A673 (cell line): Measurements from ENCODE around the gene PKNOX2. TPM values are rescaled to one million over a fixed set of nuclear protein-coding genes. Genes with fewer than 3 reads are reported as not detected.
A peak's percentile ranks its signal among the peaks of the same experiment; 100 is the strongest.

Experiments
- BruUV-seq: library from RNA; stranded (reverse); fragments of 400-500 nt; replicated peaks from 2 replicates; lab custom pipeline; 2021; lab: Mats Ljungman, UMichigan
- CTCF ChIA-PET: fragments of 300-600 bp; sonication (Branson Sonifier 250); formaldehyde crosslinking; loops from one replicate; lab custom pipeline; 2022; ENCODE audit warnings: antibody characterized with exemption; lab: Charles Lee
- POLR2A ChIA-PET: fragments of 300-600 bp; sonication (Branson Sonifier 250); formaldehyde crosslinking; loops from one replicate; lab custom pipeline; 2022; ENCODE audit warnings: antibody characterized with exemption; ENCODE audit not compliant: low non-redundant PET; lab: Charles Lee
- DNase-seq: peaks from one replicate; pipeline ENCODE4 v3.0.0-alpha.2; 2015; ENCODE audit warnings: low spot score
- H3K27ac ChIP-seq: fragments of 200-600 bp; sonication (generic); 2 replicates; pipeline ENCODE4 v1.5.1; 2016; ENCODE audit warnings: mixed run types, low read depth, mild to moderate bottlenecking, mixed read lengths, antibody characterized with exemption, low read length; ENCODE audit not compliant: poor library complexity, severe bottlenecking
- H3K27me3 ChIP-seq: fragments of 200-600 bp; sonication (generic); replicated peaks from 2 replicates; pipeline ENCODE4 v1.6.1; 2017; ENCODE audit warnings: mixed run types, low read depth, mild to moderate bottlenecking, mixed read lengths, antibody characterized with exemption, low read length; ENCODE audit not compliant: insufficient read depth, poor library complexity
- H3K36me3 ChIP-seq: fragments of 200-600 bp; sonication (generic); 2 replicates; pipeline ENCODE4 v1.6.1; 2016; ENCODE audit warnings: mixed run types, mild to moderate bottlenecking, mixed read lengths, antibody characterized with exemption, low read length; ENCODE audit not compliant: insufficient read depth, poor library complexity, severe bottlenecking
- H3K4me1 ChIP-seq: fragments of 200-600 bp; sonication (generic); 2 replicates; pipeline ENCODE4 v1.6.1; 2017; ENCODE audit warnings: mixed run types, mild to moderate bottlenecking, mixed read lengths, antibody characterized with exemption, low read length; ENCODE audit not compliant: insufficient read depth, poor library complexity, severe bottlenecking
- H3K4me3 ChIP-seq: fragments of 200-600 bp; sonication (generic); 2 replicates; pipeline ENCODE4 v1.5.1; 2016; ENCODE audit warnings: low read depth, mixed run types, mild to moderate bottlenecking, mixed read lengths, low read length; ENCODE audit not compliant: poor library complexity, severe bottlenecking
- H3K9me3 ChIP-seq: fragments of 200-600 bp; sonication (generic); 2 replicates; pipeline ENCODE4 v1.6.1; 2016; ENCODE audit warnings: mixed run types, low read depth, mild to moderate bottlenecking, mixed read lengths, antibody characterized with exemption, low read length; ENCODE audit not compliant: poor library complexity, severe bottlenecking
- CTCF ChIP-seq: fragments of 300-800, 200-600 bp; sonication (generic); conservative IDR thresholded peaks from 2 replicates; pipeline ENCODE4 v1.5.1; 2017; ENCODE audit warnings: low read depth, mild to moderate bottlenecking, antibody characterized with exemption, low read length, moderate library complexity, mixed read lengths
- EZH2 ChIP-seq: fragments of 200-600 bp; sonication (generic); IDR thresholded peaks from 2 replicates; pipeline ENCODE4 v1.6.1; 2017; ENCODE audit warnings: borderline replicate concordance, low read depth, mild to moderate bottlenecking, mixed read lengths, antibody characterized with exemption, low read length; ENCODE audit not compliant: poor library complexity, severe bottlenecking
- intact Hi-C: fragments of 100-400 bp; cut with micrococcal nuclease; formaldehyde crosslinking; loops from one replicate; pipeline ENCODE4 v1.10.0; 2022; ENCODE audit not compliant: unreplicated experiment
- total RNA-seq: library from RNA; stranded (reverse); gene quantifications from 2 replicates; pipeline ENCODE4 v1.2.3, GENCODE V29; 2021

PKNOX2 gene
- total RNA-seq, 1 experiment from 2014 or later: 1.1 TPM

GRCh38 chr11:125451400-125452124 is 287.0 kb downstream of the PKNOX2 start:
- Histone ChIP-seq H3K36me3 (no peaks in the 10 kb centered on the region), H3K4me3 (no peak overlapping the region), H3K9me3 (no peaks in the 10 kb centered on the region), H3K27me3 (no peaks in the 10 kb centered on the region), H3K27ac (no peak overlapping the region), H3K4me1 (peaks cover 6% of the 10 kb centered on the region)
- no peak for TF ChIP-seq EZH2
- no peak for TF ChIP-seq CTCF
- intact Hi-C loops: no loop called here
- peak; percentile 58 for DNase-seq
- CTCF ChIA-PET: no interaction called here
- no TSS peak for BruUV-seq
- POLR2A ChIA-PET: no interaction called here

GRCh38 chr11:125452125-125452470 is 287.5 kb downstream of the PKNOX2 start:
- no peaks in the 10 kb centered on the region for H3K9me3 ChIP-seq
- ChIA-PET CTCF (no interaction called here), POLR2A (no interaction called here)
- BruUV-seq: no TSS peak
- DNase-seq: no peak
- H3K4me1 ChIP-seq: peaks cover 6% of the 10 kb centered on the region
- H3K27me3 ChIP-seq: no peaks in the 10 kb centered on the region
- no peaks in the 10 kb centered on the region for H3K36me3 ChIP-seq
- no peak for TF ChIP-seq CTCF
- TF ChIP-seq EZH2: no peak
- H3K27ac ChIP-seq: no peak overlapping the region
- no peak overlapping the region for H3K4me3 ChIP-seq
- intact Hi-C loops: no loop called here

GRCh38 chr11:125454047-125454446 is 289.5 kb downstream of the PKNOX2 start:
- Histone ChIP-seq H3K4me1 (peaks cover 6% of the 10 kb centered on the region), H3K4me3 (no peak overlapping the region), H3K9me3 (no peaks in the 10 kb centered on the region), H3K27me3 (no peaks in the 10 kb centered on the region), H3K36me3 (no peaks in the 10 kb centered on the region), H3K27ac (no peak overlapping the region)
- DNase-seq: no peak
- intact Hi-C loops: no loop called here
- ChIA-PET CTCF (interaction anchor here (1.0 kb wide), 1 partner anchor 22 kb away, joined by 3 read pairs; no protein-coding TSS in a partner anchor), POLR2A (no interaction called here)
- no TSS peak for BruUV-seq
- TF ChIP-seq CTCF (no peak), EZH2 (no peak)
